Gastrocnemius medialis (tissue), 4 donors: ENCODE results near the gene ZNF26.
A peak's percentile ranks its signal among the peaks of the same experiment; 100 is the strongest.

Source experiments
- CTCF ChIP-seq, 5 experiments: fragments of 450-650 bp in 3 of 5; fragments of 200-600 bp in 2 of 5; sonication (generic) in 2 of 5; IDR thresholded peaks in 4 of 5; conservative IDR thresholded peaks in 1 of 5; 1 replicate in 4 of 5; 2 replicates in 1 of 5; pipeline ENCODE4 v1.5.1; 2016 to 2019; ENCODE audit warnings: antibody characterized with exemption in 5 of 5, mild to moderate bottlenecking in 3 of 5, moderate library complexity in 3 of 5
- POLR2A ChIP-seq, 2 donors: fragments of 450-650 bp; IDR thresholded peaks; one replicate each; pipeline ENCODE4 v1.6.1; 2017; ENCODE audit warnings: antibody characterized with exemption in 2 of 2, mild to moderate bottlenecking in 2 of 2, moderate library complexity in 2 of 2

GRCh38 chr12:132956011-132956788, 30.0 kb upstream of the ZNF26 start, which contains the start of gene ZNF605:
- TF ChIP-seq CTCF (IDR thresholded peaks at IDR 0.05 in 4 of 5, conservative IDR thresholded peaks at IDR 0.05 in 1 of 5): no peak
- peak in 1 of 2 donors; percentile 30 for TF ChIP-seq POLR2A (IDR thresholded peaks at IDR 0.05)
